ENCODE measurements around the gene WDR20. TPM values are rescaled to one million over a fixed set of nuclear protein-coding genes. Genes with fewer than 3 reads are reported as not detected.
A peak's percentile ranks its signal among the peaks of the same experiment; 100 is the strongest.

The WDR20 gene
- polyA plus RNA-seq, 1 of the 3 experiments (the other 2 are of a cell fraction) = 12.4 TPM

DNA sequence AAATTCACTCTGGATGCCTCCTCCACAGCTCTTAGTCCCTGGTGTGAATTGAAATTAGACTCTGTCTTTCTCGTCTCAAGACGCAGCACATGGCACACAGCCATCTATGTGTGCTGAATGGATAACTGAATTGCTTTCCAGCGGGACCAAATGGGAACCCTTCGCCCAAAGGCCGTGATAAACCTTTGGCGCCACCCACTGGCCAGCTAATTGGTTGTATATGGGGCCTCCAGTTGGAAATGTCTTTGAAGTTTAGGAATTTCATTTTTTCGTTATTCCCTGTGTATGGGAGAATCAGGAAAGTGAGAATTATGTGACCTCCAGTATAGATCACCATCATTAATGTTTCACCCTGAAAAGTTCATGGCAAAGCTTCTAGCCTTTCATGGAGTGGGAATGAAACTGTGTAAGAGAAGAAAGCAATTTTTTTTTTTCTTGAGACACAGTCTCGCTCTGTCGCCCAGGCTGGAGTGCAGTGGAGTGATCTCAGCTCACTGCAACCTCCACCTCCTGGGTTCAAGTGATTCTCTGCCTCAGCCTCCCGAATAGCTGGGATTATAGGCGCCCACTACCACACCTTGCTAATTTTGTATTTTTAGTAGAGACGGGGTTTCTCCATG, 43.0 kb upstream of the WDR20 start:
- ChIA-PET CTCF (interaction anchor here (0.5 to 6.9 kb wide), 47 partner anchors 9 to 389 kb away, joined by 3 to 65 read pairs (median 4); partner anchors contain the start of gene HSP90AA1), POLR2A (no interaction called here)
- Histone ChIP-seq H4K20me1 (ENCODE audit: insufficient read depth) (no peaks in the 10 kb centered on the region), H3K9me3 (no peaks in the 10 kb centered on the region), H3K27me3 (ENCODE audit: insufficient read depth) (no peaks in the 10 kb centered on the region), H3K4me3 (ENCODE audit: low read depth in 2 of 2, low read length in 1 of 2) (peak overlapping the region in 1 of 2 experiments; percentile 4; a peak in 1 of 4 replicates), H3K79me2 (ENCODE audit: insufficient read depth) (no peaks in the 10 kb centered on the region), H3K9ac (no peak overlapping the region), H3K4me2 (peak overlapping the region; percentile 4; the same call in 1 of the 2 replicates), H3K27ac (ENCODE audit: low read depth in 2 of 2, low read length in 1 of 2) (no peak overlapping the region), H3K36me3 (replicated peaks in 1 of 2; ENCODE audit: control insufficient read depth in 1 of 2, insufficient read depth in 2 of 2, low read length in 1 of 2) (no peaks in the 10 kb centered on the region), H3K9me2 (no peaks in the 10 kb centered on the region), H3F3A (replicated peaks; ENCODE audit: insufficient read depth) (no peaks in the 10 kb centered on the region), H3K4me1 (ENCODE audit: control insufficient read depth in 1 of 2, insufficient read depth in 2 of 2, low read depth in 1 of 2, low read length in 1 of 2) (peaks cover 5 to 9% of the 10 kb centered on the region in 2 experiments; a peak in 2 of 4 replicates), H2AFZ (ENCODE audit: low read depth) (no peak overlapping the region)
- TF ChIP-seq GABPA (IDR thresholded peaks at IDR 0.05; ENCODE audit: low read depth) = no peak
- TF ChIP-seq EZH2phosphoT487 (IDR thresholded peaks at IDR 0.05; ENCODE audit: borderline replicate concordance, low read depth) = no peak
- TF ChIP-seq ZBTB33 (IDR thresholded peaks at IDR 0.05; ENCODE audit: borderline replicate concordance, low read depth) = no peak
- TF ChIP-seq POLR2AphosphoS5 (IDR thresholded peaks at IDR 0.05; ENCODE audit: low read depth, low read length) = no peak
- no peak for TF ChIP-seq MAX (IDR thresholded peaks at IDR 0.05; ENCODE audit: low read depth)
- no peak for TF ChIP-seq FOSL2 (IDR thresholded peaks at IDR 0.05; ENCODE audit: borderline replicate concordance, low read depth)
- TF ChIP-seq TEAD4 (IDR thresholded peaks at IDR 0.05; ENCODE audit: borderline replicate concordance, insufficient read depth) = no peak
- TF ChIP-seq FOXM1 (IDR thresholded peaks at IDR 0.05; ENCODE audit: low read depth) = no peak
- no peak for TF ChIP-seq CHD2 (IDR thresholded peaks at IDR 0.05; ENCODE audit: low read length, partially characterized antibody)
- no peak for TF ChIP-seq TCF12 (IDR thresholded peaks at IDR 0.05)
- TF ChIP-seq ELF1 (IDR thresholded peaks at IDR 0.05) = no peak
- TF ChIP-seq YY1 (IDR thresholded peaks at IDR 0.05; ENCODE audit: low read depth) = no peak
- no peak for TF ChIP-seq RCOR1 (IDR thresholded peaks at IDR 0.05; ENCODE audit: low read length)
- TF ChIP-seq IRF3 (IDR thresholded peaks at IDR 0.05; ENCODE audit: low read depth, low read length) = no peak
- TF ChIP-seq, protein P1, sequence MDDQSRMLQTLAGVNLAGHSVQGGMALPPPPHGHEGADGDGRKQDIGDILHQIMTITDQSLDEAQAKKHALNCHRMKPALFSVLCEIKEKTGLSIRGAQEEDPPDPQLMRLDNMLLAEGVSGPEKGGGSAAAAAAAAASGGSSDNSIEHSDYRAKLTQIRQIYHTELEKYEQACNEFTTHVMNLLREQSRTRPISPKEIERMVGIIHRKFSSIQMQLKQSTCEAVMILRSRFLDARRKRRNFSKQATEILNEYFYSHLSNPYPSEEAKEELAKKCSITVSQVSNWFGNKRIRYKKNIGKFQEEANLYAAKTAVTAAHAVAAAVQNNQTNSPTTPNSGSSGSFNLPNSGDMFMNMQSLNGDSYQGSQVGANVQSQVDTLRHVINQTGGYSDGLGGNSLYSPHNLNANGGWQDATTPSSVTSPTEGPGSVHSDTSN (IDR thresholded peaks at IDR 0.05) = no peak
- peak; percentile 27; the same call in 1 of the 2 replicates for TF ChIP-seq MXI1 (IDR thresholded peaks at IDR 0.05; ENCODE audit: low read depth, low read length)
- TF ChIP-seq, protein P2, sequence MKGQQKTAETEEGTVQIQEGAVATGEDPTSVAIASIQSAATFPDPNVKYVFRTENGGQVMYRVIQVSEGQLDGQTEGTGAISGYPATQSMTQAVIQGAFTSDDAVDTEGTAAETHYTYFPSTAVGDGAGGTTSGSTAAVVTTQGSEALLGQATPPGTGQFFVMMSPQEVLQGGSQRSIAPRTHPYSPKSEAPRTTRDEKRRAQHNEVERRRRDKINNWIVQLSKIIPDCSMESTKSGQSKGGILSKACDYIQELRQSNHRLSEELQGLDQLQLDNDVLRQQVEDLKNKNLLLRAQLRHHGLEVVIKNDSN (IDR thresholded peaks at IDR 0.05; ENCODE audit: borderline replicate concordance, low read depth) = no peak
- TF ChIP-seq RAD21 (IDR thresholded peaks at IDR 0.05; ENCODE audit: low read length) = peak; percentile 91
- no peak for TF ChIP-seq TAF1 (IDR thresholded peaks at IDR 0.05; ENCODE audit: borderline replicate concordance, low read depth, low read length)
- TF ChIP-seq, protein P3, sequence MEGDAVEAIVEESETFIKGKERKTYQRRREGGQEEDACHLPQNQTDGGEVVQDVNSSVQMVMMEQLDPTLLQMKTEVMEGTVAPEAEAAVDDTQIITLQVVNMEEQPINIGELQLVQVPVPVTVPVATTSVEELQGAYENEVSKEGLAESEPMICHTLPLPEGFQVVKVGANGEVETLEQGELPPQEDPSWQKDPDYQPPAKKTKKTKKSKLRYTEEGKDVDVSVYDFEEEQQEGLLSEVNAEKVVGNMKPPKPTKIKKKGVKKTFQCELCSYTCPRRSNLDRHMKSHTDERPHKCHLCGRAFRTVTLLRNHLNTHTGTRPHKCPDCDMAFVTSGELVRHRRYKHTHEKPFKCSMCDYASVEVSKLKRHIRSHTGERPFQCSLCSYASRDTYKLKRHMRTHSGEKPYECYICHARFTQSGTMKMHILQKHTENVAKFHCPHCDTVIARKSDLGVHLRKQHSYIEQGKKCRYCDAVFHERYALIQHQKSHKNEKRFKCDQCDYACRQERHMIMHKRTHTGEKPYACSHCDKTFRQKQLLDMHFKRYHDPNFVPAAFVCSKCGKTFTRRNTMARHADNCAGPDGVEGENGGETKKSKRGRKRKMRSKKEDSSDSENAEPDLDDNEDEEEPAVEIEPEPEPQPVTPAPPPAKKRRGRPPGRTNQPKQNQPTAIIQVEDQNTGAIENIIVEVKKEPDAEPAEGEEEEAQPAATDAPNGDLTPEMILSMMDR (IDR thresholded peaks at IDR 0.05) = peak; percentile 91
- peak; percentile 76 for TF ChIP-seq SMC3 (IDR thresholded peaks at IDR 0.05; ENCODE audit: low read depth, low read length)
- no peak for TF ChIP-seq GATA2 (CRISPR knock-in tag; IDR thresholded peaks at IDR 0.05)
- no peak for TF ChIP-seq NFIC (IDR thresholded peaks at IDR 0.05; ENCODE audit: borderline replicate concordance)
- 27% methylated on average over 12 of the region's 12 CpGs for WGBS (ENCODE audit: low lambda C conversion rate)
- DNase-seq = peak; percentile 80
